Stimulated activated CD8-positive, alpha-beta memory T cell treated with anti-CD3 and anti-CD28 coated beads, Interleukin-4, amount 100 ng/mL, for 24 hours (primary cell): ENCODE measurements around the gene MAP6.
A peak's percentile ranks its signal among the peaks of the same experiment; 100 is the strongest.
"Not testable (repeated sequence)": the region's sequence is repeated elsewhere in the genome, so short reads cannot be mapped to it uniquely, and the experiment has no call there.

ENCODE experiments used
- DNase-seq: peaks from one replicate; pipeline ENCODE4 v3.0.0-alpha.2; 2020; ENCODE audit warnings: low read depth

Gene MAP6

GRCh38 chr11:75589933-75590332 lies 78.9 kb downstream of the MAP6 start:
- DNase-seq: no peak

- DNase-seq: no peak
These were observed 79.8 kb downstream of the MAP6 start for GRCh38 chr11:75589051-75589450.

GRCh38 chr11:75588051-75588481 lies 80.8 kb downstream of the MAP6 start:
- DNase-seq: no peak

GRCh38 chr11:75586395-75586794 lies 82.4 kb downstream of the MAP6 start:
- no peak for DNase-seq

GRCh38 chr11:75585293-75585670 lies 83.6 kb downstream of the MAP6 start:
- no peak for DNase-seq

GRCh38 chr11:75584659-75585292 lies 84.1 kb downstream of the MAP6 start:
- DNase-seq: not testable (repeated sequence)

GRCh38 chr11:75583718-75584658 lies 84.8 kb downstream of the MAP6 start:
- DNase-seq: no peak

GRCh38 chr11:75582895-75583717 lies 85.7 kb downstream of the MAP6 start:
- peak; percentile 42 for DNase-seq

GRCh38 chr11:75582506-75582894 lies 86.3 kb downstream of the MAP6 start:
- DNase-seq: no peak

- no peak for DNase-seq
These were observed 89.0 kb downstream of the MAP6 start for GRCh38 chr11:75579841-75580240.

GRCh38 chr11:75578977-75579376 lies 89.9 kb downstream of the MAP6 start:
- no peak for DNase-seq

- DNase-seq: peak; percentile 40
These were observed 91.6 kb downstream of the MAP6 start for GRCh38 chr11:75577207-75577606.

GRCh38 chr11:75576499-75576918 lies 92.3 kb downstream of the MAP6 start:
- DNase-seq: no peak

GRCh38 chr11:75576017-75576416 lies 92.8 kb downstream of the MAP6 start:
- no peak for DNase-seq

GRCh38 chr11:75574698-75575602 lies 93.9 kb downstream of the MAP6 start:
- no peak for DNase-seq

GRCh38 chr11:75572744-75573143 lies 96.1 kb downstream of the MAP6 start:
- DNase-seq: no peak

GRCh38 chr11:75571625-75572024 lies 97.2 kb downstream of the MAP6 start:
- DNase-seq: no peak

- DNase-seq: no peak
These were observed 98.2 kb downstream of the MAP6 start for GRCh38 chr11:75570559-75571139.

GRCh38 chr11:75568616-75569219 lies 100.1 kb downstream of the MAP6 start:
- DNase-seq: no peak

- DNase-seq: no peak
These were observed 100.9 kb downstream of the MAP6 start for GRCh38 chr11:75567971-75568370.
